CD4-positive, alpha-beta memory T cell (primary cell): Measurements from ENCODE around the gene TAF1. TPM values are rescaled to one million over a fixed set of nuclear protein-coding genes. Genes with fewer than 3 reads are reported as not detected.
A peak's percentile ranks its signal among the peaks of the same experiment; 100 is the strongest.
"Not testable (repeated sequence)": the region's sequence is repeated elsewhere in the genome, so short reads cannot be mapped to it uniquely, and the experiment has no call there.

Experiments used
- CTCF ChIA-PET: fragments of 350-600 bp; sonication (Branson Sonifier 250); formaldehyde crosslinking; loops from one replicate; lab custom pipeline; 2021; ENCODE audit warnings: inconsistent platforms; ENCODE audit not compliant: partially characterized antibody; lab: Charles Lee
- POLR2A ChIA-PET: fragments of 350-600 bp; sonication (Branson Sonifier 250); formaldehyde crosslinking; loops from one replicate; lab custom pipeline; 2021; ENCODE audit not compliant: partially characterized antibody; lab: Charles Lee
- DNase-seq, 5 donors: peaks; one replicate each; pipeline versions ENCODE4 v3.0.0 to v3.0.0-alpha.2; 2020 to 2022; ENCODE audit warnings: mixed read lengths in 1 of 5
- H3K27ac ChIP-seq: one replicate; pipeline ENCODE4 v1.7.0; 2013; ENCODE audit warnings: low read depth, low read length
- H3K27me3 ChIP-seq: 2 replicates; pipeline ENCODE4 v1.7.0; 2013; ENCODE audit warnings: mild to moderate bottlenecking, low read length, moderate library complexity; ENCODE audit not compliant: insufficient read depth
- H3K36me3 ChIP-seq: 2 replicates; pipeline ENCODE4 v1.7.0; 2013; ENCODE audit warnings: mild to moderate bottlenecking, low read length, moderate library complexity; ENCODE audit not compliant: insufficient read depth
- H3K4me1 ChIP-seq: 2 replicates; pipeline ENCODE4 v1.7.0; 2013; ENCODE audit warnings: mild to moderate bottlenecking, low read length, moderate library complexity; ENCODE audit not compliant: insufficient read depth
- H3K4me3 ChIP-seq, 2 donors: one replicate each; pipeline ENCODE4 v1.7.0; 2013; ENCODE audit warnings: low read length in 2 of 2, mild to moderate bottlenecking in 1 of 2
- H3K9me3 ChIP-seq, 2 donors: one replicate each; pipeline ENCODE4 v1.7.0; 2013; ENCODE audit warnings: low read length in 2 of 2, control low read depth in 1 of 2; ENCODE audit not compliant: control insufficient read depth in 1 of 2
- H3K27ac Mint-ChIP-seq, 7 donors: one replicate each; pipeline ENCODE4 v1.8.0; 2020 to 2021; ENCODE audit warnings: mixed read lengths in 7 of 7, mild to moderate bottlenecking in 6 of 7, inconsistent platforms in 3 of 7, moderate library complexity in 3 of 7
- H3K27me3 Mint-ChIP-seq, 2 donors: one replicate each; pipeline ENCODE4 v1.8.0; 2020 to 2021; ENCODE audit warnings: mixed read lengths in 2 of 2
- H3K36me3 Mint-ChIP-seq, 2 donors: one replicate each; pipeline ENCODE4 v1.8.0; 2020 to 2021; ENCODE audit warnings: mixed read lengths in 2 of 2, inconsistent platforms in 1 of 2, mild to moderate bottlenecking in 1 of 2
- H3K4me1 Mint-ChIP-seq, 4 donors: one replicate each; pipeline ENCODE4 v1.8.0; 2020 to 2021; ENCODE audit warnings: mixed read lengths in 4 of 4, mild to moderate bottlenecking in 1 of 4
- H3K4me3 Mint-ChIP-seq, 8 donors: one replicate each; pipeline ENCODE4 v1.8.0; 2020 to 2021; ENCODE audit warnings: mixed read lengths in 8 of 8, mild to moderate bottlenecking in 7 of 8, moderate library complexity in 6 of 8, inconsistent platforms in 3 of 8
- H3K9me3 Mint-ChIP-seq, 8 donors: one replicate each; pipeline ENCODE4 v1.8.0; 2020 to 2021; ENCODE audit warnings: mixed read lengths in 8 of 8, mild to moderate bottlenecking in 5 of 8, inconsistent platforms in 3 of 8, moderate library complexity in 1 of 8
- intact Hi-C: fragments of 100-400 bp; cut with micrococcal nuclease; formaldehyde crosslinking; loops from one replicate; pipeline ENCODE4 v1.15.1; 2023
- polyA plus RNA-seq, 2 donors: library from polyadenylated mRNA; unstranded; fragments of 300-500 nt; fragmentation: Illumina TruSeq; gene quantifications; one replicate each; pipeline ENCODE4 v1.2.3, GENCODE V29; 2021
- total RNA-seq, 2 experiments: library from RNA; stranded (reverse); gene quantifications; one replicate each; pipeline ENCODE4 v1.2.3, GENCODE V29; 2021

Gene TAF1
- total and polyA plus RNA-seq, 4 experiments from 2014 or later: 2.5 to 81.8 (median 42.6) TPM

- no peak overlapping the region for H3K27ac Mint-ChIP-seq
- CTCF ChIA-PET: no interaction called here
- intact Hi-C loops: no loop called here
- no peak overlapping the region for H3K4me3 Mint-ChIP-seq
- Histone ChIP-seq H3K4me1 (no peaks in the 10 kb centered on the region), H3K36me3 (peaks cover 50% of the 10 kb centered on the region), H3K27me3 (no peaks in the 10 kb centered on the region), H3K4me3 (no peak overlapping the region), H3K27ac (no peak overlapping the region), H3K9me3 (no peaks in the 10 kb centered on the region)
- H3K4me1 Mint-ChIP-seq: peaks cover 0 to 2% (median under 1%) of the 10 kb centered on the region in 4 donors
- no peaks in the 10 kb centered on the region for H3K9me3 Mint-ChIP-seq
- POLR2A ChIA-PET: no interaction called here
- H3K36me3 Mint-ChIP-seq: peaks cover 24 to 62% of the 10 kb centered on the region in 2 donors
- no peak for DNase-seq
- no peaks in the 10 kb centered on the region for H3K27me3 Mint-ChIP-seq
Observed at GRCh38 chrX:71378732-71379131, 12.6 kb downstream of the TAF1 start.

GRCh38 chrX:71391725-71392124 is 25.6 kb downstream of the TAF1 start:
- H3K27me3 Mint-ChIP-seq, H3K4me3 Mint-ChIP-seq, H3K27ac Mint-ChIP-seq, H3K9me3 Mint-ChIP-seq, H3K4me1 Mint-ChIP-seq, H3K9me3 ChIP-seq, H3K27me3 ChIP-seq, DNase-seq, H3K4me3 ChIP-seq, CTCF ChIA-PET, H3K4me1 ChIP-seq, POLR2A ChIA-PET, intact Hi-C loops, H3K27ac ChIP-seq: not testable (repeated sequence)
- H3K36me3 ChIP-seq: peaks cover 67% of the 10 kb centered on the region
- H3K36me3 Mint-ChIP-seq: peaks cover 34 to 68% of the 10 kb centered on the region in 2 donors

- Histone ChIP-seq H3K36me3 (peaks cover 70% of the 10 kb centered on the region), H3K27ac (no peak overlapping the region), H3K9me3 (no peaks in the 10 kb centered on the region), H3K4me3 (no peak overlapping the region), H3K4me1 (no peaks in the 10 kb centered on the region), H3K27me3 (no peaks in the 10 kb centered on the region)
- Mint-ChIP-seq H3K36me3 (peaks cover 37 to 69% of the 10 kb centered on the region in 2 donors), H3K4me1 (no peaks in the 10 kb centered on the region), H3K9me3 (no peaks in the 10 kb centered on the region), H3K4me3 (no peak overlapping the region), H3K27ac (peak overlapping the region in 1 of 7 donors; percentile 7), H3K27me3 (no peaks in the 10 kb centered on the region)
- CTCF ChIA-PET: no interaction called here
- POLR2A ChIA-PET: no interaction called here
- intact Hi-C loops: no loop called here
- DNase-seq: no peak
Observed at GRCh38 chrX:71393919-71394318, 27.8 kb downstream of the TAF1 start.

GRCh38 chrX:71396576-71396975 is 30.4 kb downstream of the TAF1 start:
- intact Hi-C loops: no loop called here
- no peaks in the 10 kb centered on the region for H3K27me3 Mint-ChIP-seq
- ChIA-PET CTCF (no interaction called here), POLR2A (no interaction called here)
- peaks cover 23 to 60% of the 10 kb centered on the region in 2 donors for H3K36me3 Mint-ChIP-seq
- Histone ChIP-seq H3K27me3 (no peaks in the 10 kb centered on the region), H3K4me1 (no peaks in the 10 kb centered on the region), H3K4me3 (no peak overlapping the region), H3K9me3 (no peaks in the 10 kb centered on the region), H3K27ac (no peak overlapping the region), H3K36me3 (peaks cover 55% of the 10 kb centered on the region)
- DNase-seq: no peak
- H3K9me3 Mint-ChIP-seq: no peaks in the 10 kb centered on the region
- peak overlapping the region in 3 of 7 donors; percentile 42 to 56 (median 46) for H3K27ac Mint-ChIP-seq
- H3K4me3 Mint-ChIP-seq: no peak overlapping the region
- peaks cover 0 to 2% (median 0%) of the 10 kb centered on the region in 4 donors for H3K4me1 Mint-ChIP-seq

- Mint-ChIP-seq H3K27me3 (no peaks in the 10 kb centered on the region), H3K36me3 (peaks cover 4 to 36% of the 10 kb centered on the region in 2 donors), H3K4me1 (peaks cover 0 to 2% (median 0%) of the 10 kb centered on the region in 4 donors), H3K4me3 (no peak overlapping the region), H3K9me3 (no peaks in the 10 kb centered on the region), H3K27ac (peak overlapping the region in 2 of 7 donors; percentile 21 to 39)
- H3K4me3 ChIP-seq: no peak overlapping the region
- DNase-seq: no peak
- intact Hi-C loops: no loop called here
- no peaks in the 10 kb centered on the region for H3K9me3 ChIP-seq
- H3K4me1 ChIP-seq: no peaks in the 10 kb centered on the region
- ChIA-PET POLR2A (no interaction called here), CTCF (no interaction called here)
- no peaks in the 10 kb centered on the region for H3K27me3 ChIP-seq
- H3K27ac ChIP-seq: no peak overlapping the region
- peaks cover 22% of the 10 kb centered on the region for H3K36me3 ChIP-seq
Observed at GRCh38 chrX:71400710-71401109, 34.6 kb downstream of the TAF1 start.

- H3K36me3 ChIP-seq, H3K4me1 ChIP-seq, H3K27ac ChIP-seq, H3K9me3 ChIP-seq, H3K27ac Mint-ChIP-seq, H3K4me3 ChIP-seq, intact Hi-C loops, DNase-seq, H3K4me3 Mint-ChIP-seq, H3K27me3 ChIP-seq, H3K4me1 Mint-ChIP-seq, POLR2A ChIA-PET, H3K9me3 Mint-ChIP-seq, H3K27me3 Mint-ChIP-seq: not testable (repeated sequence)
- peaks cover 19 to 23% of the 10 kb centered on the region in 2 donors for H3K36me3 Mint-ChIP-seq
- CTCF ChIA-PET: interaction anchor here (0.7 kb wide), 1 partner anchor 63 kb away, joined by 3 read pairs; no protein-coding TSS in a partner anchor
Observed at GRCh38 chrX:71416260-71416659, 50.1 kb downstream of the TAF1 start.

- no peak for DNase-seq
- Mint-ChIP-seq H3K27ac (peak overlapping the region in 1 of 7 donors; percentile 37), H3K27me3 (no peaks in the 10 kb centered on the region), H3K36me3 (peaks cover 30 to 37% of the 10 kb centered on the region in 2 donors), H3K4me1 (no peaks in the 10 kb centered on the region), H3K4me3 (no peak overlapping the region), H3K9me3 (no peaks in the 10 kb centered on the region)
- ChIA-PET POLR2A (no interaction called here), CTCF (no interaction called here)
- H3K4me1 ChIP-seq: no peaks in the 10 kb centered on the region
- H3K9me3 ChIP-seq: no peaks in the 10 kb centered on the region
- H3K27ac ChIP-seq: no peak overlapping the region
- no peak overlapping the region for H3K4me3 ChIP-seq
- intact Hi-C loops: no loop called here
- H3K36me3 ChIP-seq: peaks cover 16% of the 10 kb centered on the region
- H3K27me3 ChIP-seq: no peaks in the 10 kb centered on the region
Observed at GRCh38 chrX:71420686-71421085, 54.5 kb downstream of the TAF1 start.

- H3K27ac Mint-ChIP-seq: no peak overlapping the region
- DNase-seq: no peak
- Histone ChIP-seq H3K4me3 (no peak overlapping the region), H3K4me1 (no peaks in the 10 kb centered on the region), H3K36me3 (peaks cover 4% of the 10 kb centered on the region), H3K27ac (no peak overlapping the region), H3K9me3 (no peaks in the 10 kb centered on the region), H3K27me3 (no peaks in the 10 kb centered on the region)
- no peaks in the 10 kb centered on the region for H3K9me3 Mint-ChIP-seq
- no peaks in the 10 kb centered on the region for H3K27me3 Mint-ChIP-seq
- ChIA-PET CTCF (no interaction called here), POLR2A (no interaction called here)
- no peak overlapping the region for H3K4me3 Mint-ChIP-seq
- intact Hi-C loops: loop anchor here (5.0 kb wide), 1 partner anchor 220 kb away; no protein-coding TSS in a partner anchor
- H3K4me1 Mint-ChIP-seq: peaks cover 0 to 4% (median 3%) of the 10 kb centered on the region in 4 donors
- peaks cover 5 to 35% of the 10 kb centered on the region in 2 donors for H3K36me3 Mint-ChIP-seq
Observed at GRCh38 chrX:71432733-71433132, 66.6 kb downstream of the TAF1 start.
